Midbrain (tissue), 1 donor: ENCODE results near the gene TCEANC2.

Experiments used
- DNase-seq: peaks from one replicate; lab custom pipeline; 2025; lab: John Stamatoyannopoulos, UW

Gene TCEANC2

GRCh38 chr1:54136269-54136896, 83.0 kb downstream of the TCEANC2 start:
- no peak for DNase-seq

DNA sequence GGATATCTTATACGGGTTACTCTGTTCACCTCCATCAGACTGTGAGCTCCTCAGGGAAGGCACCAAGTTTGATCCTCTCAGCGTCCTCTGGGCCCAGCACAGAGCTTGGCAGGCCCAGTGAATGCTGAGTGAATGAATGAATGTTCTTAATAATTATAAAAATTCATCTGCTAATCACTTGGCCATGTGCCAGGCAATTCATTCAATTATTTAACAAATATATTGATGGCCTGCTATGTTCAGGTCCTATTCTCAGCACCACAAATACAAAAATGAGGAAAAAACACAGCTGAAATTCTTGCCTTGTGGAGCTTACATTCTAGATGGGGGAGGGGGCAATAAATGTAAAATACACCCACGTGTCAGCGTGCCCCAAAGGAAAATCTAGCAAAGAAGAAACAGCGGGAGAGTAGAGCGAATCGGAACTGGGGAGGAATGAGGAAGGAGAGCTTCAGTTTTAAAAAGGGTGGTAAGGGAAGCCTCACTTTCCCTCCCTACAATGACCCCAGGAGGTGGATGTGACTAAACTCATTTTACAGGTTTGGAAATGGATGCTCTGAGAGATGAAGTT, 83.6 kb downstream of the TCEANC2 start:
- no peak for DNase-seq

DNA sequence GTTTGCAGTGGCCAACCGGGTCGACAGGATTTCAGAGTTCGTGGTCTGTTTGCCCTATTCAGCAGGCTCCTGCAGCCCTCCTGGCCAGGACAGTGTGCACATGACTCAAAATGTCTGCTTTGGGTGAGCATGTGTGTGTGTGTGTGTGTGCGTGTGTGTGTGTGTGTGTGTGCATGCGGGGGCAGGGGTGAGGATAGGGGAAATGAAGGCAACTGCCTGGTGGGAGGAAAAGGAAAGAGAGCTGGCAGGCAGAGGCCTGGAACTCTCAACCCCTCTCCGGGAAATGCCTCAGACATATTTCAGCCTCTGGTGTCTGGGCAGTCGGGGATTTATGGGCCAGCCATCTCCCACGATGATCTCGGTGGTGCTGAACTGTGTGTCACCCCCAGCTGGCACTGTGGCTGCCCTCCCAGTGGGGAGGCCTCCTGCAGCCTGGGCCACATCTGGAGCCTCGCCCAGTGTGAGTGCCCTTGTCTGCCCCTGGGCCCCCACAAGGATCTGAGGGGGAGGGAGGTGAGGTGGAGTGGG, 84.2 kb downstream of the TCEANC2 start:
- DNase-seq: no peak

- DNase-seq: no peak
Observed at GRCh38 chr1:54138994-54139393, 85.6 kb downstream of the TCEANC2 start.

DNA sequence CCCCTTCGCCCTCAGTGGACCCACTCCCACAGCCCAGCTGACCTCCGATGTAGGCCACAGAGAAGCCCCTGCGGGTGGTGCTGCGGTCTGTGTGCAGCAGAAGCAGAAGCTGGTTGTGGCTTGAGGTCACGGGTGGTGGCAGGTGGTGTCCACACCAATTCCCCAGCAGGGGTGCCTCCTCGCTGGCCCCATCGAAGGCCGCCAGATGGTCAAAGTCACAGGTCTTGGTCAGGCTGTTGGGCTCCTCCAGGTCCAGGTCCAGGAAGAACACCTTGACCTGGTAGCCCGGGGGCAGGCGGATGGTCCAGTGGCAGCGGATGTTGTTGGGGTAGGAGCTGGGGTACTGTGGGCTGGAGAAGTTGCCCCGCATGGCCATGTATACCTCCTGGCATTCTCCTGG, 86.3 kb downstream of the TCEANC2 start:
- DNase-seq: no peak

GRCh38 chr1:54142146-54142900, 88.9 kb downstream of the TCEANC2 start:
- no peak for DNase-seq

DNA sequence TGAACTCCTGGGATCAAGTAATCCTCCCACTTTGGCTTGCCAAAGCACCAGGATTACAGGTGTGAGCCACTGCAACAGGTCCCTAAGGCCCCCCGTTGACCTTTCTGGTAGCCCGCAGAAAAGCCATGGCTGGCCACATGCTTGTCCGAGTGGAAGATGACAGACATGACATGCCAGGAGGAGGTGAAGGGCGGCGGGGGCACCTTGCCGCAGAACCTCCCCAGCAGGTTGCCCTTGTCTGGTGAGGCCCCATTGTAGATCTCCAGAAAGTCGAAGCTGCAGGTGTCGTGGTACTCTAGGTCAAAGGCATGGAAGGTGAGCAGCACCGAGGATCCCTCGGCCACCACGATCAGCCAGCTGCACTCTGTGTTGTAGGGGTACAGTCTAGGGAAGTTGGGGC, 91.0 kb downstream of the TCEANC2 start:
- DNase-seq: no peak

GRCh38 chr1:54149734-54150133, 96.3 kb downstream of the TCEANC2 start:
- no peak for DNase-seq

GRCh38 chr1:54151013-54151412, 97.6 kb downstream of the TCEANC2 start:
- no peak for DNase-seq

DNA sequence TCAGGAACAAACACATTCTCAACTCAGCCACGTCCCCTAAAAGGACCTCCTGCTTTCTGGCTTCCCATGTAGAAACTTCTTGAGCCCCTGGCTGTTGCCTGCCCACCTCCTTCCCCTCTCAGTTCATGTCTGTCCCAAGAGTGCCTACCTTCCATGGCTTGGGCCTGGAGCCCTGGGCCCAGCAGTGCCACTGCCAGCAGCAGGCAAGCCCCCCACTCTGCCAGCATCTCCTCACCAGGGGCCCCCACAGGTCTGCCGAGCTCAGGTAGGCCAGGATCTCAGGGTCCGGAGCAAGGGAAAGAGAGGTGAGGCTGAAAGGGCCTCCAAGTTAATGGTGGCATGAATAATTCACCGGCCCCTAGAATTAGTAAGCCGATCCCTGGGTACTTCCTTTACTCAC, 99.3 kb downstream of the TCEANC2 start, which contains the start of gene CDCP2:
Gene CDCP2 (minus strand): TSS at position 305 of the 400 bp plus-strand sequence. CDS start 78 bp downstream, at position 227.
- DNase-seq: no peak

- peak; percentile 11 for DNase-seq
Observed at GRCh38 chr1:54153535-54154439, 100.4 kb downstream of the TCEANC2 start.
